HepG2 (cell line): ENCODE results near the gene PROX2. TPM values are rescaled to one million over a fixed set of nuclear protein-coding genes. Genes with fewer than 3 reads are reported as not detected.
A peak's percentile ranks its signal among the peaks of the same experiment; 100 is the strongest.

Experiments
- ATAC-seq: fragments of 200-7000 bp; cut with Tn5 transposase; 3 replicates; pipeline ENCODE4 v1.9.1; 2020; ENCODE audit warnings: mild to moderate bottlenecking, moderate library complexity
- BruUV-seq: library from RNA; stranded (reverse); fragments of 400-500 nt; replicated peaks from 2 replicates; lab custom pipeline; 2021; lab: Mats Ljungman, UMichigan
- CTCF ChIA-PET: fragments of 300-600 bp; formaldehyde crosslinking; extraction: SDS; loops from one replicate; lab custom pipeline; 2021; ENCODE audit warnings: low total read pairs, inconsistent platforms, low intra/inter-chr PET ratio; lab: Yijun Ruan, JAX
- POLR2A ChIA-PET: fragments of 350-600 bp; sonication (Branson Sonifier 250); formaldehyde crosslinking; loops from one replicate; lab custom pipeline; 2020; ENCODE audit warnings: antibody characterized with exemption, inconsistent platforms; lab: Yijun Ruan, JAX
- DNase-seq: peaks from one replicate; pipeline ENCODE4 v3.0.0-alpha.2; 2015; ENCODE audit warnings: low spot score
- FAIRE-seq: peaks from 3 replicates; lab custom pipeline; 2011; peaks lifted over from hg19 to GRCh38; lab: Jason Lieb, UNC
- H2AFZ ChIP-seq: one replicate; pipeline ENCODE4 v1.6.1; 2011; ENCODE audit warnings: low read length, inconsistent platforms
- H3K27ac ChIP-seq: fragments of 300-600 bp; 3 replicates; pipeline ENCODE4 v1.8.0; 2011; ENCODE audit warnings: mixed run types, mild to moderate bottlenecking, mixed read lengths, low read length, inconsistent platforms; ENCODE audit not compliant: insufficient read depth; ENCODE audit errors: extremely low read length
- H3K27me3 ChIP-seq, 2 experiments: fragments of 200-600 bp in 1 of 2; 2 replicates in 1 of 2; 3 replicates in 1 of 2; pipeline versions ENCODE4 v1.6.0 to v1.8.0; 2011; ENCODE audit warnings: low read length in 2 of 2, mild to moderate bottlenecking in 2 of 2, moderate library complexity in 2 of 2, inconsistent platforms in 1 of 2; ENCODE audit not compliant: insufficient read depth in 2 of 2, control insufficient read depth in 1 of 2
- H3K36me3 ChIP-seq, 2 experiments: fragments of 200-600 bp in 1 of 2; replicated peaks in 1 of 2; 2 replicates in 1 of 2; 3 replicates in 1 of 2; pipeline versions ENCODE4 v1.5.1 to v1.8.0; 2011; ENCODE audit warnings: low read length in 2 of 2, inconsistent platforms in 1 of 2; ENCODE audit not compliant: insufficient read depth in 2 of 2, control insufficient read depth in 1 of 2
- H3K4me1 ChIP-seq: 2 replicates; pipeline ENCODE4 v1.5.1; 2012; ENCODE audit warnings: low read length, inconsistent platforms; ENCODE audit not compliant: insufficient read depth
- H3K4me2 ChIP-seq: 2 replicates; pipeline ENCODE4 v1.6.0; 2011; ENCODE audit warnings: low read depth, low read length, inconsistent platforms
- H3K4me3 ChIP-seq, 3 experiments: fragments of 200-600 bp in 1 of 3; sonication (generic), shearing (Covaris generic) in 1 of 3; replicated peaks in 1 of 3; 2 replicates each; pipeline ENCODE4 v1.5.1; 2011 to 2016; ENCODE audit warnings: low read length in 3 of 3, inconsistent platforms in 2 of 3, low read depth in 2 of 3, mild to moderate bottlenecking in 2 of 3, control low read depth in 1 of 3, mixed read lengths in 1 of 3; ENCODE audit not compliant: insufficient read depth in 1 of 3
- H3K79me2 ChIP-seq: one replicate; pipeline ENCODE4 v1.6.1; 2011; ENCODE audit warnings: low read length, inconsistent platforms; ENCODE audit not compliant: insufficient read depth
- H3K9ac ChIP-seq: 2 replicates; pipeline ENCODE4 v1.6.0; 2011; ENCODE audit warnings: mild to moderate bottlenecking, low read depth, low read length, inconsistent platforms; ENCODE audit not compliant: insufficient read depth
- H3K9me3 ChIP-seq: 2 replicates; pipeline ENCODE4 v1.5.1; 2012; ENCODE audit warnings: mild to moderate bottlenecking, low read length
- H4K20me1 ChIP-seq: 2 replicates; pipeline ENCODE4 v1.6.0; 2011; ENCODE audit warnings: inconsistent platforms, mild to moderate bottlenecking, low read length, moderate library complexity; ENCODE audit not compliant: insufficient read depth
- AHR ChIP-seq: IDR thresholded peaks from 2 replicates; pipeline ENCODE4 v1.6.1; 2018; ENCODE audit warnings: missing genetic modification reagents, missing compliant biosample characterization
- FOXC1 ChIP-seq: sonication (generic); formaldehyde crosslinking; IDR thresholded peaks from 2 replicates; pipeline ENCODE4 v1.8.0; 2022; ENCODE audit warnings: mild to moderate bottlenecking, missing genetic modification reagents, borderline replicate concordance
- MEF2D ChIP-seq: sonication (generic); formaldehyde crosslinking; IDR thresholded peaks from 2 replicates; pipeline ENCODE4 v1.5.1; 2020; ENCODE audit warnings: mild to moderate bottlenecking, missing genetic modification reagents
- MLX ChIP-seq: IDR thresholded peaks from 2 replicates; pipeline ENCODE4 v1.6.1; 2016
- PAX8 ChIP-seq: sonication (generic); formaldehyde crosslinking; IDR thresholded peaks from 2 replicates; pipeline ENCODE4 v1.8.0; 2022; ENCODE audit warnings: mild to moderate bottlenecking, missing genetic modification reagents, borderline replicate concordance
- REL ChIP-seq: sonication (generic); formaldehyde crosslinking; conservative IDR thresholded peaks from 2 replicates; pipeline ENCODE4 v1.8.0; 2022; ENCODE audit warnings: mild to moderate bottlenecking, missing genetic modification reagents, moderate library complexity
- SMAD3 ChIP-seq: sonication (generic); formaldehyde crosslinking; IDR thresholded peaks from 2 replicates; pipeline ENCODE4 v1.4.0; 2020; ENCODE audit warnings: missing genetic modification reagents
- SP4 ChIP-seq: sonication (generic); formaldehyde crosslinking; IDR thresholded peaks from 2 replicates; pipeline ENCODE4 v1.8.1; 2023; ENCODE audit warnings: mild to moderate bottlenecking, missing genetic modification reagents
- SRSF1 ChIP-seq: fragments of 200-400 bp; formaldehyde crosslinking; optimal IDR thresholded peaks from 2 replicates; pipeline ENCODE3; 2017; ENCODE audit warnings: mild to moderate bottlenecking, low read depth, low read length, moderate library complexity
- THAP8 ChIP-seq: sonication (generic); formaldehyde crosslinking; IDR thresholded peaks from 2 replicates; pipeline ENCODE4 v1.5.1; 2020; ENCODE audit warnings: missing genetic modification reagents, mild to moderate bottlenecking, borderline replicate concordance
- U2AF1 ChIP-seq: fragments of 200-400 bp; formaldehyde crosslinking; optimal IDR thresholded peaks from 2 replicates; pipeline ENCODE3; 2017; ENCODE audit warnings: mild to moderate bottlenecking, low read depth, low read length
- ZBTB3 ChIP-seq: sonication (generic); formaldehyde crosslinking; IDR thresholded peaks from 2 replicates; pipeline ENCODE4 v1.4.0; 2020; ENCODE audit warnings: low read depth, mild to moderate bottlenecking, moderate library complexity, missing genetic modification reagents, borderline replicate concordance
- ZNF234 ChIP-seq: sonication (generic); formaldehyde crosslinking; conservative IDR thresholded peaks from 2 replicates; pipeline ENCODE4 v1.5.1; 2020; ENCODE audit warnings: mild to moderate bottlenecking, missing genetic modification reagents
- ZNF33A ChIP-seq: sonication (generic); formaldehyde crosslinking; IDR thresholded peaks from 2 replicates; pipeline ENCODE4 v1.5.1; 2020; ENCODE audit warnings: missing genetic modification reagents, mild to moderate bottlenecking, moderate library complexity, borderline replicate concordance
- ZNF770 ChIP-seq: sonication (generic); formaldehyde crosslinking; IDR thresholded peaks from 2 replicates; pipeline ENCODE4 v1.5.0; 2020; ENCODE audit warnings: mild to moderate bottlenecking, missing genetic modification reagents
- WGBS: methylation state at CpG from one replicate; pipeline ENCODE4 v1.1.6; 2017; ENCODE audit warnings: low lambda C conversion rate; 5-methylcytosine and 5-hydroxymethylcytosine counted together
- in situ Hi-C: cut with HindIII; loops from 2 replicates; pipeline ENCODE4 v1.10.0; 2017; ENCODE audit warnings: low pct_unique_long_range_greater_than_20kb; ENCODE audit not compliant: extremely low pct_ligation_motif_present
- intact Hi-C: fragments of 100-400 bp; cut with micrococcal nuclease; formaldehyde crosslinking; loops from one replicate; pipeline ENCODE4 v1.10.0; 2022; ENCODE audit not compliant: unreplicated experiment
- polyA plus RNA-seq, 8 experiments: library from polyadenylated mRNA; depleted of rRNA in 3 of 8; stranded (reverse) in 7 of 8; unstranded in 1 of 8; fragments of >200 nt; fragmentation: Illumina TruSeq in 4 of 8; extraction: Trizol in 4 of 8; gene quantifications; 2 replicates each; pipeline versions ENCODE4 v1.2.1 to v1.2.3, GENCODE V29; 2011 to 2016; ENCODE audit warnings: low read depth in 4 of 8, missing spikeins in 1 of 8, mixed read lengths in 1 of 8; ENCODE audit not compliant: insufficient read depth in 1 of 8
- total RNA-seq, 5 experiments: library from RNA; depleted of rRNA; stranded (reverse); fragments of >200 nt; fragmentation: Illumina TruSeq; extraction: Trizol; gene quantifications; 2 replicates each; pipeline ENCODE4 v1.2.3, GENCODE V29; 2016; ENCODE audit warnings: low read depth in 1 of 5

The PROX2 gene
- total and polyA plus RNA-seq, 2 of the 13 experiments (the other 11 are each of a cell fraction or from before 2014, with no cell fraction given), result not detected

- no TSS peak for BruUV-seq
- CTCF ChIA-PET, result no interaction called here
- Histone ChIP-seq H3K27me3 (peaks cover 0 to under 1% of the 10 kb centered on the region in 2 experiments; a peak in 1 of 5 replicates), H3K9ac (peak within 1 kb of the TSS; percentile 86), H4K20me1 (peaks cover 30% of the 10 kb centered on the region), H3K4me3 (peak within 1 kb of the TSS; percentile 91 to 93 (median 93)), H2AFZ (no peak within 1 kb of the TSS), H3K79me2 (peaks cover 48% of the 10 kb centered on the region), H3K27ac (peak within 1 kb of the TSS; percentile 71), H3K9me3 (no peaks in the 10 kb centered on the region), H3K36me3 (peaks cover 0 to 5% of the 10 kb centered on the region in 2 experiments; a peak in 1 of 5 replicates), H3K4me2 (peak within 1 kb of the TSS; percentile 94), H3K4me1 (peaks cover 68% of the 10 kb centered on the region)
- WGBS, result no CpG with 5 or more reads among the region's 53 CpGs
- POLR2A ChIA-PET, result interaction anchor here (0.6 to 9.2 kb wide), 7 partner anchors 17 to 188 kb away, joined by 3 to 84 read pairs (median 3); partner anchors contain the start of genes RPS6KL1 and ZC2HC1C
- intact Hi-C loops (loop anchor here (2.0 kb wide), 1 partner anchor 17 kb away; no protein-coding TSS in a partner anchor), in situ Hi-C loops (no loop called here)
- DNase-seq, result peak; percentile 67
- ATAC-seq, result peak; percentile 96
- FAIRE-seq, result peak; percentile 56
- TF ChIP-seq MEF2D (CRISPR knock-in tag), result peak; percentile 51; the same call in 1 of the 2 replicates
- TF ChIP-seq MLX (CRISPR knock-in tag), result peak; percentile 41; the same call in 1 of the 2 replicates
- TF ChIP-seq THAP8 (CRISPR knock-in tag), result no peak; the same call in 1 of the 2 replicates
- TF ChIP-seq PAX8 (CRISPR knock-in tag), result no peak
- TF ChIP-seq ZNF33A (CRISPR knock-in tag), result no peak
- peak; percentile 89 for TF ChIP-seq FOXC1 (CRISPR knock-in tag)
- peak; percentile 26; the same call in 1 of the 2 replicates for TF ChIP-seq ZNF770
- no peak for TF ChIP-seq ZBTB3 (CRISPR knock-in tag)
- 0 out of 2 replicates have a peak, but pooled peaks have one; percentile 64 for TF ChIP-seq REL (CRISPR knock-in tag)
- TF ChIP-seq ZNF234 (CRISPR knock-in tag), result 0 out of 2 replicates have a peak, but pooled peaks have one; percentile 30
- TF ChIP-seq U2AF1, result peak; percentile 68
- peak; percentile 77; the same call in 1 of the 2 replicates for TF ChIP-seq SMAD3
- TF ChIP-seq SRSF1, result peak; percentile 67
- TF ChIP-seq AHR (CRISPR knock-in tag), result peak; percentile 81; the same call in 1 of the 2 replicates
- peak; percentile 76; the same call in 1 of the 2 replicates for TF ChIP-seq SP4 (CRISPR knock-in tag)
These were observed 5.6 kb upstream of the PROX2 start, which contains the start of gene DLST for GRCh38 chr14:74881431-74882102. Gene DLST (plus strand): TSS chr14:74881916. CDS start chr14:74881954, 38 bp downstream.
